Dedifferentiated amniotic fluid mesenchymal stem cell (primary cell): ENCODE results near the gene CRISP2.

Experiments used
- DNase-seq: peaks from one replicate; pipeline ENCODE4 v3.0.0-alpha.2; 2016; ENCODE audit errors: extremely low spot score

Gene CRISP2

DNA sequence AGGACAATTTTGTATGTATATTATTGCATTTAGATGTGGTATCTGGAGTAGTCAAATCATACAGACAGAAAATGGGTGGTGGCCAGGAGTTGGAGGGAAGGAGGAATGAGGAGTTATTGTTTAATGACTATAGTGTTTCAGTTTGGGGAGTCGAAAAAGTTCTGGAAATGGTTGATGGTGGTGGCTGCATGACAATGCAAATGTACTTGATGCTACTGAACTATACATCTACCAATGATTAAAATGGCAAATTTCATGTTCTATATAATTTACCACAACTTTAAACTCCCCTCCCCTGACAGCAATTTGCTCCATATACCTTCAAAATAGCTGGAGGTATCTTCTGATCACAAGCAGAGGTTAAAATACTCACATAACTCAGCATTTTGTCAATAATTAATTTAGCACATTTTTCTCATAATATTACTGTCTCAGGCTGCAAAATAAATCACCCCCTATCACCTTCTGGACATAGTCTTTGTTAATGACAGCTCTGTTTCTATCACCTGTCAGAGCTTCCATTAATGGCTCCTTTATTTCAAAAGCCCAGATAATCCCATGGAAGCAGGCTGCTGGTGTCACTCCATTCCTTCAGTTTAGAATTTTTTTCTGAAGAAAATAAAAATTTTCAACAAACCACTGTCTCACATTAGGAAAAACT, 51.0 kb downstream of the CRISP2 start:
- DNase-seq: no peak

DNA sequence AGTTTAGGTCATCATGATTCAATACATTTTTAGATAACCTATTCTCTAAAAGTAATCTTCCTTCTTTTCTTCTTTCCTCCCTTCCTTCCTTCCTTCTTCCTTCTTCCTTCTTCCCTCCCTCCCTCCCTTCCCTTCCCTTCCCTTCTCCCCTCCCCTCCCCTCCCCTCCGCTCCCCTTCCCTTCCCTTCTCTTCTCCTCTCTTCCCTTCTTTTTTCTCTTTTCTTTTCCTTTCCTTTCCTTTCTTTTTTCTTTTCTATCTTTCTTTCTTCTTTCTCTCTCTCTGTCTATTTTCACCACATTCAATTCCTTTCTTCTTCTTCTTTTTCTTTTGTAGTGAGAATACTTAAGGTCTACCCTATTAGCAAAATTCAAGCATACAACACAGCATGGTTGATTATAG, 59.4 kb downstream of the CRISP2 start:
- no peak for DNase-seq

DNA sequence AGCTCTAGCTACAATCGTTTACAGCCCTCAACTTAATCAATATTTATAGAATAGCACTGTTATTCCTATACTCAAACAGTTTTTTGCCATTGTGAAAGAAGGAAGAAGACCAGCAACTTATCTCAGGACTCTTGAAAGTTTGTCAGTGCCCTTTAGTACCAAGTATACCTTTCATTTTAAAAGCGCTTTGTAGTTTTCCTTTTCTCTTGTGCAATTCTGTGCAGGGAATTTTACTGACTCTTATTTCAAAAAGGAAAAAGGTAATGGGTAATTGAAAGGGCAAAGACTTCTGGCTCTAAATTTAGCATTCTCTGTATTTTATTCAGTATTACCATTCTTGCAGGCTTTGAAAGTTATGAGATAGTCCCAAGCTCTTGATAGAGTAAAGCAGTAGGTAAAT, 59.9 kb downstream of the CRISP2 start:
- no peak for DNase-seq

DNA sequence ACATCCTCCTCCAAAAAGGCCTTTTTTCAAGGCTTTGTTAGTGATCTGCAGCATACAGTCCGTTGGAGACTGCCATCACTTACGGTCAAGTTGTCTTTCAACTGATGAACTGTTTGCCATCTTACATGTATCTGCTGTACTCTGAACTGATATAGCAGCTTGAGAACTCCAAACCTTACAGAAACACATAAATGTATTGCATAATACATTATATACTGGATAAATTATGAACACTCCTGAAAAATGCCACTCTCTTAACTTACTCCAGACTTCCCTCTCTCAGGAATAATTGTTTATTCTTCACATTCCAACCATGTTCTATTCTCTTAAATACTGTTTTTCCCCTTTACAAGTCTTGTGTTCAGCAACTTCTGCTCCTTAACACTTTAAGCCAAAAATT, 62.1 kb downstream of the CRISP2 start:
- no peak for DNase-seq

DNA sequence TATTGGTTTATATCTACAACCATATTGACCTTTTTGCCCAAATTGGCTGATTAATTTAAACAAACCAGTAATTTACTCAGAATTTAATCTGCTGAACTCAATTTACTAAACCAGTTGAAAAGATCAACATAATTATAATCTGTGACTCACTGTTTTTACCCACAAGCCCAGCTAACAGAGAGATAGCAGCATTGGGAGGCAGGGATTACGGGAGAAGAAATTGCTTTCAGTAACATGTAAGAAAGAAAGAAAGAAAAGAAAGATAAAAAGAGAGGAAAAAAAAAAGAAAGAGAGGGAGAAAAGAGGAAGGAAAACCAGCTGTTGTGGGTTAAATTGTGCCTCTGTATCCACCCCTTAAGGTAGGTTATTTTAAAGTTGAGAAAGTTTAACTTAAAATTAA, 63.4 kb downstream of the CRISP2 start:
- DNase-seq: no peak

DNA sequence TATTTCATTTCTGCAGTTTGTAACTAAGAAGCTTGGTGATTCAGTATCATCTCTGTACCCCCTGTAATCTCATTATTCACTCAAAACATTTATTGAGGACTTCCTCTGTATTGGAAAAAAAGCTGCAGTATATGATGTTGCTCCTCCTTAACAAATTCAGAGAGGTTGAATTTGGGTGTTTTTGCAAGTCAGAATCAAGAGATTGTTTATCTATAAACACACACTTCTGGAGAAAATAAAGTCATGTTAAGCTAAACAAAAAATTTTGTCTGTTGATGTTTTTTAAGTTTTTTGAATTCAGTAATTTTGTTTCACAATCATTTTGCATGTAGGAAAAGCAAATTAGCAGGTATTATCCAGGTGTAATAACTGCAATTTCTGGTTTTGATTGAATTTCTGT, 65.3 kb downstream of the CRISP2 start:
- no peak for DNase-seq

DNA sequence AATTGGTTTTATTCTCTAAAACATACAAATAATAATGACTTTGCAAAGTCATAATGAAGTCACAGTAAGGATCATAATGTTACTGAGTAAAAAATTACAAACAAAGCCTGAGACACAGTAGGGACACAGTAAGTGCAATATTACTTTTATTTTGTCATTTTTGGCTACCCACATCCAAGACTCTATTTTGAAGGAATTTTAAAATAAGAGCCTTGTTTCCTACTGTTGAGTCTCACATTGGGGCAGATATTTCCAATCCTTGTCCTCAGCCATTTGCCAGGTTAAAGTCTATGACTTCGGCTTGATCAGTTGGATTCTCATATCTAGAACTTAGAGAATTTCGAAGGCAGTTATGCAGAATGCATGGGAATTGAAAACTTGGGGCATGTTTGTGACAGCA, 65.9 kb downstream of the CRISP2 start:
- no peak for DNase-seq

DNA sequence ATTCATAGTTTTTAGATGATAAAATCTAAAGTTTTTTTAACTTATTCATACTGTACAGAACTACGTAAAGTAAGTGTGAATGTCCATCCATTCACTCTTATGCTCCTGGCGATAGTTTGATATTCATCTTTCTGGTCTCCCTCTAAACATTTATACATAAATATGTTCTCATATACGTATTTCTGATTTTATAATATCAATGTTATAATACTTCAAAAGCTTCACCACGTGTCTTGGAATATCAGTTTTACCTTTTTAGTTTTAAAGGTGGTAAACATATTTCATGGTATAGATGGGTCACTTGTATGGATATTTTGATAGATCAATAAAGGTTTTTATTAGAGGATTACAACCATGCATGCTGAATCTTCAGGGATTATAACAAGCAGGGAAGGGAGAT, 66.4 kb downstream of the CRISP2 start:
- no peak for DNase-seq

DNA sequence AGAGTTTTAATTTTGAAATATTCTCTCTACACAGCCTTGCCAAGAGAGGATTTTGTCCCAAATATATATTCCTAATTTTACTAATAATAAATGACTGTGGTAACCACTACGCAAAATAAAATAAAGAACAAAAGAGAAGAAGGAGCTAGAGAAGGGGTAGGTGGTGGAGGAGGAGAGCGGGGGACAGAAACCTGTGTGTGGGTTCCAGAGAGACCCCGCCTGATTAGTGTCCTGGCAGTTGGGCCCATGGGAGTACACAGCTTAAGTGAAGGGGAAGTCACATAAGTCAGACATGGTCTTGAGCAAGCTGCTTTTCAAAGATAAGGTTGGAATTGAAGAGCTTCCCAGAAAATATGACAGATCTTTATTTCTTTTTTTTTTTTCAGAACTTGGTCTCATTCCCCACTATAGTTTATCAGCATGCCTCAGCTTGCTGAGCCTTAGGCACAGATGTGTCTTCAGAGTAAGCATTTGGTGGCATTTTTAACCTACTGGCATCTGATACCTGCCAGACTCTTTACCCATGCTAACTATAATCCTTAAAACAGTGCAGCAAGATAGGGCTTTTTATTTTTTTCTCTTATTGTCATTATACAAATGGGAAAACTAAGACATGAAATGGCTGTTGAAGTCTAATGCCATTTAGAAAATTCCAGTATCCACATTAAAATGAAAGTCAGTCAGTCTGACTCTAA, 67.1 kb downstream of the CRISP2 start:
- no peak for DNase-seq

DNA sequence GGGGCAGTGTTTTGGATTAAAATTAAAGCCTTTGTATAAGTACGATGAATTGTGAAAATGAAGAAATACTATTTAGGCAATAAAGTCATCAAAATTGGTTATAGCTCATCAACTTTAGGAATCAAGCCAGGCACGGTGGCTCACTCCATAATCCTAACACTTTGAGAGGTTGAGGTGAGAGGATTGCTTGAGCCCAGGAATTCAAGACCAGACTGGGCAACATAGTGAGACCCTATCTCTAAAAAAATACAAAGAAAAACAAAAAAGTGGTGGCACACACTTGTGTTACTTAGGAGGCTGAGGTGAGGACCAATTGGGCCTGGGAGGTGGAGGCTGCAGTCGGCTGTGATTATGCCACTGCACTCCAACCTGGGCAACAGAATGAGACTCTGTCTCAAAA, 68.2 kb downstream of the CRISP2 start:
- DNase-seq: no peak
